Esophagus (tissue), 2 donors: Measurements from ENCODE around the gene RBM45. TPM values are rescaled to one million over a fixed set of nuclear protein-coding genes. Genes with fewer than 3 reads are reported as not detected.
"Not testable (repeated sequence)": the region's sequence is repeated elsewhere in the genome, so short reads cannot be mapped to it uniquely, and the experiment has no call there.

Experiments
- H3K27ac ChIP-seq, 2 donors: one replicate each; pipeline ENCODE4 v1.5.1; 2013; ENCODE audit warnings: low read depth in 2 of 2, mild to moderate bottlenecking in 2 of 2, inconsistent platforms in 1 of 2, low read length in 1 of 2, moderate library complexity in 1 of 2
- H3K27me3 ChIP-seq, 2 donors: one replicate each; pipeline ENCODE4 v1.6.1; 2013; ENCODE audit warnings: low read length in 2 of 2, control low read depth in 1 of 2, mild to moderate bottlenecking in 1 of 2; ENCODE audit not compliant: insufficient read depth in 2 of 2, control insufficient read depth in 1 of 2
- H3K36me3 ChIP-seq, 2 donors: one replicate each; pipeline ENCODE4 v1.6.1; 2013; ENCODE audit warnings: low read length in 1 of 2; ENCODE audit not compliant: control insufficient read depth in 2 of 2, insufficient read depth in 2 of 2
- H3K4me1 ChIP-seq, 2 donors: one replicate each; pipeline ENCODE4 v1.6.1; 2013; ENCODE audit warnings: low read length in 1 of 2; ENCODE audit not compliant: control insufficient read depth in 2 of 2, insufficient read depth in 2 of 2
- H3K4me3 ChIP-seq, 2 donors: one replicate each; pipeline ENCODE4 v1.5.1; 2013; ENCODE audit warnings: low read length in 2 of 2, mild to moderate bottlenecking in 2 of 2, low read depth in 1 of 2, moderate library complexity in 1 of 2
- H3K9me3 ChIP-seq, 2 donors: one replicate each; pipeline ENCODE4 v1.6.1; 2013; ENCODE audit warnings: mild to moderate bottlenecking in 2 of 2, low read depth in 1 of 2, low read length in 1 of 2, moderate library complexity in 1 of 2; ENCODE audit not compliant: control insufficient read depth in 2 of 2, insufficient read depth in 1 of 2
- WGBS, 2 donors: extraction: QIAGEN DNeasy Blood & Tissue Kit; methylation state at CpG; one replicate each; pipeline ENCODE4 v1.1.7; 2013; 5-methylcytosine and 5-hydroxymethylcytosine counted together
- polyA plus RNA-seq, 2 donors: library from polyadenylated mRNA; stranded (reverse); fragments of 200-250 nt; gene quantifications; one replicate each; pipeline ENCODE4 v1.2.3, GENCODE V29; 2013
- donor health status: healthy with polysubstance abuse.
- donor health status: Bipolar disorder and iron deficiency.

The RBM45 gene
- polyA plus RNA-seq, 2 donors: 6.8 to 8.3 TPM

- 0 to 12% methylated on average over 1 of the region's 1 CpG for WGBS, 2 donors
- peaks cover 3% of the 10 kb centered on the region in 2 donors for H3K9me3 ChIP-seq
- H3K4me3 ChIP-seq: no peak overlapping the region
- no peaks in the 10 kb centered on the region for H3K27me3 ChIP-seq
- no peaks in the 10 kb centered on the region for H3K4me1 ChIP-seq
- H3K36me3 ChIP-seq: no peaks in the 10 kb centered on the region
- H3K27ac ChIP-seq: no peak overlapping the region
Observed at GRCh38 chr2:178152977-178153376, 40.7 kb downstream of the RBM45 start.

- WGBS, 2 donors: 67 to 69% methylated on average over 1 of the region's 1 CpG
- H3K36me3 ChIP-seq, H3K4me3 ChIP-seq, H3K27me3 ChIP-seq, H3K4me1 ChIP-seq, H3K27ac ChIP-seq, H3K9me3 ChIP-seq: not testable (repeated sequence)
Observed at GRCh38 chr2:178153878-178154277, 41.6 kb downstream of the RBM45 start.

GRCh38 chr2:178155524-178155923 lies 43.3 kb downstream of the RBM45 start:
- WGBS, 2 donors: 95 to 96% methylated on average over 1 of the region's 1 CpG
- H3K27me3 ChIP-seq: no peaks in the 10 kb centered on the region
- H3K4me3 ChIP-seq: no peak overlapping the region
- H3K4me1 ChIP-seq: no peaks in the 10 kb centered on the region
- peaks cover 0 to 3% of the 10 kb centered on the region in 2 donors for H3K9me3 ChIP-seq
- H3K27ac ChIP-seq: no peak overlapping the region
- H3K36me3 ChIP-seq: no peaks in the 10 kb centered on the region

- Histone ChIP-seq H3K4me3 (no peak overlapping the region), H3K27ac (no peak overlapping the region)
- 87 to 89% methylated on average over 5 of the region's 5 CpGs for WGBS, 2 donors
Observed at GRCh38 chr2:178157574-178157973, 45.3 kb downstream of the RBM45 start.

GRCh38 chr2:178159966-178160365 lies 47.7 kb downstream of the RBM45 start:
- 80 to 84% methylated on average over 1 of the region's 1 CpG for WGBS, 2 donors
- Histone ChIP-seq H3K27me3 (no peaks in the 10 kb centered on the region), H3K36me3 (no peaks in the 10 kb centered on the region), H3K4me3 (no peak overlapping the region), H3K27ac (no peak overlapping the region), H3K4me1 (no peaks in the 10 kb centered on the region), H3K9me3 (no peaks in the 10 kb centered on the region)

More at GRCh38 chr2:178157574-178157973, 45.3 kb downstream of the RBM45 start:
- Histone ChIP-seq H3K4me1 (no peaks in the 10 kb centered on the region), H3K27me3 (no peaks in the 10 kb centered on the region), H3K36me3 (no peaks in the 10 kb centered on the region), H3K9me3 (peaks cover 0 to 3% of the 10 kb centered on the region in 2 donors)

- no peak overlapping the region for H3K27ac ChIP-seq
- H3K4me1 ChIP-seq: no peaks in the 10 kb centered on the region
- 93 to 100% methylated on average over 1 of the region's 1 CpG for WGBS, 2 donors
Observed at GRCh38 chr2:178160601-178161000, 48.4 kb downstream of the RBM45 start.

GRCh38 chr2:178163395-178163794 lies 51.2 kb downstream of the RBM45 start:
- H3K27me3 ChIP-seq: no peaks in the 10 kb centered on the region
- 58 to 62% methylated on average over 4 of the region's 4 CpGs for WGBS, 2 donors

More at GRCh38 chr2:178160601-178161000, 48.4 kb downstream of the RBM45 start:
- Histone ChIP-seq H3K27me3 (no peaks in the 10 kb centered on the region), H3K36me3 (no peaks in the 10 kb centered on the region), H3K4me3 (no peak overlapping the region), H3K9me3 (no peaks in the 10 kb centered on the region)

GRCh38 chr2:178163911-178164310 lies 51.7 kb downstream of the RBM45 start:
- Histone ChIP-seq H3K9me3 (no peaks in the 10 kb centered on the region), H3K27ac (no peak overlapping the region), H3K27me3 (no peaks in the 10 kb centered on the region), H3K4me3 (no peak overlapping the region), H3K4me1 (no peaks in the 10 kb centered on the region), H3K36me3 (no peaks in the 10 kb centered on the region)
- WGBS, 2 donors: 57 to 59% methylated on average over 1 of the region's 1 CpG

More at GRCh38 chr2:178163395-178163794, 51.2 kb downstream of the RBM45 start:
- no peak overlapping the region for H3K27ac ChIP-seq
- H3K36me3 ChIP-seq: no peaks in the 10 kb centered on the region
- no peaks in the 10 kb centered on the region for H3K9me3 ChIP-seq
- no peaks in the 10 kb centered on the region for H3K4me1 ChIP-seq
- no peak overlapping the region for H3K4me3 ChIP-seq

GRCh38 chr2:178173657-178174056 lies 61.4 kb downstream of the RBM45 start:
- Histone ChIP-seq H3K4me1 (no peaks in the 10 kb centered on the region), H3K4me3 (no peak overlapping the region), H3K36me3 (no peaks in the 10 kb centered on the region), H3K27ac (no peak overlapping the region), H3K27me3 (no peaks in the 10 kb centered on the region), H3K9me3 (peaks cover 0 to 2% of the 10 kb centered on the region in 2 donors)
- WGBS, 2 donors: 90 to 98% methylated on average over 1 of the region's 1 CpG

- peaks cover 0 to 2% of the 10 kb centered on the region in 2 donors for H3K9me3 ChIP-seq
- H3K4me1 ChIP-seq: no peaks in the 10 kb centered on the region
- H3K4me3 ChIP-seq: no peak overlapping the region
- 74 to 86% methylated on average over 1 of the region's 1 CpG for WGBS, 2 donors
- H3K36me3 ChIP-seq: no peaks in the 10 kb centered on the region
- no peaks in the 10 kb centered on the region for H3K27me3 ChIP-seq
- H3K27ac ChIP-seq: no peak overlapping the region
Observed at GRCh38 chr2:178177066-178177679, 64.9 kb downstream of the RBM45 start.
